A549 (cell line): Measurements from ENCODE around the gene CMTM4. TPM values are rescaled to one million over a fixed set of nuclear protein-coding genes. Genes with fewer than 3 reads are reported as not detected.

Experiments used
- ATAC-seq, 2 experiments: fragments of 200-7000 bp in 1 of 2; fragments of >200 bp in 1 of 2; cut with Nextera tagmentation in 1 of 2; cut with Tn5 transposase in 1 of 2; 3 replicates each; pipeline versions ENCODE4 v1.8.0 to v1.9.1; 2018 to 2020; ENCODE audit warnings: mild to moderate bottlenecking in 1 of 2, moderate library complexity in 1 of 2
- CTCF ChIA-PET: fragments of 300-600 bp; sonication (Branson Sonifier 250); formaldehyde crosslinking; extraction: SDS; loops from one replicate; lab custom pipeline; 2021; ENCODE audit warnings: antibody characterized with exemption, inconsistent platforms; lab: Yijun Ruan, JAX
- POLR2A ChIA-PET: fragments of 350-600 bp; formaldehyde crosslinking; extraction: SDS; loops from one replicate; lab custom pipeline; 2021; ENCODE audit warnings: antibody characterized with exemption, inconsistent platforms; lab: Yijun Ruan, JAX
- DNase-seq, 2 experiments: peaks; one replicate each; pipeline versions ENCODE4 v3.0.0 to v3.0.0-alpha.2; 2011 to 2016; ENCODE audit warnings: low read depth in 1 of 2, low spot score in 1 of 2
- FAIRE-seq: peaks from 2 replicates; lab custom pipeline; 2011; peaks lifted over from hg19 to GRCh38; lab: Jason Lieb, UNC
- H3K27ac ChIP-seq, 2 experiments: fragments of >200 bp; sonication (Bioruptor Twin); formaldehyde crosslinking; 3 replicates each; pipeline ENCODE4 v1.5.1; 2016 to 2017
- H3K4me1 ChIP-seq: fragments of >200 bp; sonication (Bioruptor Twin); formaldehyde crosslinking; 3 replicates; pipeline ENCODE4 v1.6.1; 2016
- H3K4me2 ChIP-seq: fragments of >200 bp; sonication (Bioruptor Twin); formaldehyde crosslinking; 3 replicates; pipeline ENCODE4 v1.6.1; 2016
- H3K4me3 ChIP-seq: fragments of >200 bp; sonication (Bioruptor Twin); formaldehyde crosslinking; 3 replicates; pipeline ENCODE4 v1.5.1; 2016
- H3K9me3 ChIP-seq: fragments of >200 bp; sonication (Bioruptor Twin); formaldehyde crosslinking; 3 replicates; pipeline ENCODE4 v1.6.1; 2016
- BCL3 ChIP-seq: fragments of >200 bp; sonication (Bioruptor Twin); formaldehyde crosslinking; IDR thresholded peaks from 3 replicates; pipeline ENCODE4 v1.6.1; 2016
- CEBPB ChIP-seq, 2 experiments: fragments of >200 bp in 1 of 2; sonication (Bioruptor Twin) in 1 of 2; formaldehyde crosslinking in 1 of 2; IDR thresholded peaks; 2 replicates each; pipeline ENCODE4 v1.6.1; 2012 to 2016
- CHD2 ChIP-seq: fragments of 150-350 bp; IDR thresholded peaks from 2 replicates; pipeline ENCODE4 v1.6.1; 2014; ENCODE audit warnings: low read length; ENCODE audit not compliant: partially characterized antibody
- E2F6 ChIP-seq: IDR thresholded peaks from 2 replicates; pipeline ENCODE4 v1.6.1; 2012; ENCODE audit warnings: low read depth, borderline replicate concordance
- EHMT2 ChIP-seq: fragments of 200-600 bp; sonication (generic); IDR thresholded peaks from 2 replicates; pipeline ENCODE4 v1.6.1; 2016; ENCODE audit warnings: antibody characterized with exemption, low read depth, mild to moderate bottlenecking, moderate library complexity
- EP300 ChIP-seq, 2 experiments: fragments of >200 bp; sonication (Bioruptor Twin); formaldehyde crosslinking; IDR thresholded peaks; 2 replicates in 1 of 2; 3 replicates in 1 of 2; pipeline ENCODE4 v1.6.1; 2016 to 2017
- JUN ChIP-seq, 2 experiments: fragments of >200 bp; sonication (Bioruptor Twin); formaldehyde crosslinking; IDR thresholded peaks; 2 replicates in 1 of 2; 3 replicates in 1 of 2; pipeline ENCODE4 v1.6.1; 2016 to 2017
- KDM5A ChIP-seq: fragments of 200-600 bp; sonication (generic); IDR thresholded peaks from 2 replicates; pipeline ENCODE4 v1.6.1; 2016; ENCODE audit warnings: antibody characterized with exemption, mild to moderate bottlenecking
- NFE2L2 ChIP-seq: fragments of 150-350 bp; conservative IDR thresholded peaks from 2 replicates; pipeline ENCODE4 v1.6.1; 2014; ENCODE audit warnings: low read length
- NPAS2 ChIP-seq: fragments of 250-450 bp; sonication (Bioruptor Pico); IDR thresholded peaks from 2 replicates; pipeline ENCODE4 v1.8.0; 2022; ENCODE audit warnings: mild to moderate bottlenecking, moderate library complexity, borderline replicate concordance
- NR3C1 ChIP-seq: fragments of >200 bp; sonication (Bioruptor Twin); formaldehyde crosslinking; IDR thresholded peaks from 3 replicates; pipeline ENCODE4 v1.6.1; 2017
- RNF2 ChIP-seq: fragments of 200-600 bp; sonication (generic); IDR thresholded peaks from 2 replicates; pipeline ENCODE4 v1.6.1; 2016; ENCODE audit warnings: low read depth, mild to moderate bottlenecking, antibody characterized with exemption, moderate library complexity, borderline replicate concordance
- SMC3 ChIP-seq: fragments of >200 bp; sonication (Bioruptor Twin); formaldehyde crosslinking; IDR thresholded peaks from 3 replicates; pipeline ENCODE4 v1.6.1; 2018; ENCODE audit warnings: inconsistent platforms
- TFCP2L1 ChIP-seq: fragments of 250-450 bp; sonication (Bioruptor Pico); IDR thresholded peaks from 2 replicates; pipeline ENCODE4 v1.5.0; 2021; ENCODE audit warnings: mild to moderate bottlenecking
- USF2 ChIP-seq: fragments of 450-650 bp; IDR thresholded peaks from 2 replicates; pipeline ENCODE4 v1.6.1; 2014; ENCODE audit warnings: antibody characterized with exemption
- ZC3H11A ChIP-seq: fragments of 450-650 bp; IDR thresholded peaks from 2 replicates; pipeline ENCODE4 v1.6.1; 2014; ENCODE audit warnings: antibody characterized with exemption, mild to moderate bottlenecking
- ZNF302 ChIP-seq: fragments of 250-450 bp; sonication (Bioruptor Pico); IDR thresholded peaks from 2 replicates; pipeline ENCODE4 v1.9.0; 2021; ENCODE audit warnings: inconsistent platforms, mild to moderate bottlenecking, moderate library complexity
- ZSCAN20 ChIP-seq: fragments of 250-450 bp; sonication (Bioruptor Pico); IDR thresholded peaks from 2 replicates; pipeline ENCODE4 v1.8.0; 2022; ENCODE audit warnings: mild to moderate bottlenecking, moderate library complexity
- WGBS: methylation state at CpG from one replicate; pipeline ENCODE4 v1.1.6; 2017; ENCODE audit errors: missing lambda C conversion rate; 5-methylcytosine and 5-hydroxymethylcytosine counted together
- polyA plus RNA-seq, 4 experiments: library from polyadenylated mRNA; depleted of rRNA in 3 of 4; stranded (reverse); fragments of >200 nt; fragmentation: RNase III in 1 of 4; extraction: RNeasy Plus Mini Kit Qiagen cat#74134 plus additional on column Dnase treatment in 1 of 4; gene quantifications; 2 replicates in 3 of 4; 3 replicates in 1 of 4; pipeline ENCODE4 v1.2.3, GENCODE V29; 2011 to 2017
- TF ChIP-seq, protein P1 (sequence below): fragments of 200-600 bp; sonication (generic); IDR thresholded peaks from 2 replicates; pipeline ENCODE4 v1.6.1; 2016; ENCODE audit warnings: antibody characterized with exemption, mild to moderate bottlenecking, moderate library complexity
- TF ChIP-seq, protein P2 (sequence below): IDR thresholded peaks from 2 replicates; pipeline ENCODE4 v1.6.1; 2012

The CMTM4 gene
- polyA plus RNA-seq, 2 of the 4 experiments (the other 2 are of a cell fraction), result 24.8 to 58.6 TPM

- POLR2A ChIA-PET, result no interaction called here
- H3K4me3 ChIP-seq, result no peak overlapping the region
- H3K9me3 ChIP-seq, result no peaks in the 10 kb centered on the region
- H3K4me1 ChIP-seq, result no peaks in the 10 kb centered on the region
- 91% methylated on average over 6 of the region's 6 CpGs for WGBS
- CTCF ChIA-PET, result interaction anchor here (0.6 to 5.1 kb wide), 9 partner anchors 9 to 219 kb away, joined by 3 to 56 read pairs (median 4); partner anchors contain the start of gene NAE1
- no peak for FAIRE-seq
- no peak overlapping the region for H3K4me2 ChIP-seq
- no peak for TF ChIP-seq JUN (IDR thresholded peaks at IDR 0.05)
- TF ChIP-seq NPAS2 (CRISPR knock-in tag), result no peak
- TF ChIP-seq, protein P1, sequence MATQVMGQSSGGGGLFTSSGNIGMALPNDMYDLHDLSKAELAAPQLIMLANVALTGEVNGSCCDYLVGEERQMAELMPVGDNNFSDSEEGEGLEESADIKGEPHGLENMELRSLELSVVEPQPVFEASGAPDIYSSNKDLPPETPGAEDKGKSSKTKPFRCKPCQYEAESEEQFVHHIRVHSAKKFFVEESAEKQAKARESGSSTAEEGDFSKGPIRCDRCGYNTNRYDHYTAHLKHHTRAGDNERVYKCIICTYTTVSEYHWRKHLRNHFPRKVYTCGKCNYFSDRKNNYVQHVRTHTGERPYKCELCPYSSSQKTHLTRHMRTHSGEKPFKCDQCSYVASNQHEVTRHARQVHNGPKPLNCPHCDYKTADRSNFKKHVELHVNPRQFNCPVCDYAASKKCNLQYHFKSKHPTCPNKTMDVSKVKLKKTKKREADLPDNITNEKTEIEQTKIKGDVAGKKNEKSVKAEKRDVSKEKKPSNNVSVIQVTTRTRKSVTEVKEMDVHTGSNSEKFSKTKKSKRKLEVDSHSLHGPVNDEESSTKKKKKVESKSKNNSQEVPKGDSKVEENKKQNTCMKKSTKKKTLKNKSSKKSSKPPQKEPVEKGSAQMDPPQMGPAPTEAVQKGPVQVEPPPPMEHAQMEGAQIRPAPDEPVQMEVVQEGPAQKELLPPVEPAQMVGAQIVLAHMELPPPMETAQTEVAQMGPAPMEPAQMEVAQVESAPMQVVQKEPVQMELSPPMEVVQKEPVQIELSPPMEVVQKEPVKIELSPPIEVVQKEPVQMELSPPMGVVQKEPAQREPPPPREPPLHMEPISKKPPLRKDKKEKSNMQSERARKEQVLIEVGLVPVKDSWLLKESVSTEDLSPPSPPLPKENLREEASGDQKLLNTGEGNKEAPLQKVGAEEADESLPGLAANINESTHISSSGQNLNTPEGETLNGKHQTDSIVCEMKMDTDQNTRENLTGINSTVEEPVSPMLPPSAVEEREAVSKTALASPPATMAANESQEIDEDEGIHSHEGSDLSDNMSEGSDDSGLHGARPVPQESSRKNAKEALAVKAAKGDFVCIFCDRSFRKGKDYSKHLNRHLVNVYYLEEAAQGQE, result no peak
- no peak for TF ChIP-seq TFCP2L1
- TF ChIP-seq EHMT2, result no peak
- TF ChIP-seq KDM5A, result no peak
- no peak for TF ChIP-seq NR3C1
- TF ChIP-seq, protein P2, sequence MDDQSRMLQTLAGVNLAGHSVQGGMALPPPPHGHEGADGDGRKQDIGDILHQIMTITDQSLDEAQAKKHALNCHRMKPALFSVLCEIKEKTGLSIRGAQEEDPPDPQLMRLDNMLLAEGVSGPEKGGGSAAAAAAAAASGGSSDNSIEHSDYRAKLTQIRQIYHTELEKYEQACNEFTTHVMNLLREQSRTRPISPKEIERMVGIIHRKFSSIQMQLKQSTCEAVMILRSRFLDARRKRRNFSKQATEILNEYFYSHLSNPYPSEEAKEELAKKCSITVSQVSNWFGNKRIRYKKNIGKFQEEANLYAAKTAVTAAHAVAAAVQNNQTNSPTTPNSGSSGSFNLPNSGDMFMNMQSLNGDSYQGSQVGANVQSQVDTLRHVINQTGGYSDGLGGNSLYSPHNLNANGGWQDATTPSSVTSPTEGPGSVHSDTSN, result no peak
- TF ChIP-seq CHD2, result no peak
- TF ChIP-seq BCL3, result no peak
- no peak for TF ChIP-seq SMC3
- no peak for TF ChIP-seq NFE2L2
- TF ChIP-seq, all 56 proteins: peak for 0
- H3K27ac ChIP-seq, result no peak overlapping the region
- DNase-seq (no peak), ATAC-seq (no peak)
Observed at GRCh38 chr16:66639091-66639885, 57.3 kb downstream of the CMTM4 start.

DNA sequence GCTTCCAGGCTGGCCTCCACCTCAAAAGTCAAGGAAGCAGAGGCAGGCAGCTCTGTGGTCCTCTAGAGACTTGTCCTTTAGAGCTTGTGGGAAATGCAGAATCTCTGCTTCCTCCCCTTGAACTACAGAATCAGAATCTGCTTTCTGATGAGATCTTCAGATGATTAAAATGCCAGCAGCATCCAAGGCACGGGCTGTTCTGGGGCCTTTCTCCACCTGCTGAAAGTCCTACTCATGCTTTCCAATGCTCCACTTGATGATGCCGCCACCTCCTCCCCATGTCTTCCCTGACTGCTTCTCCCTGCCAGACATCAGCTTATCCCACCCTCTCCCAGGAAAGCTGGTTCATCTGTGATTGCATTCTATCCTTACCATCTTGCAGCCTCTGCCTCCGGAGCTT, 58.7 kb downstream of the CMTM4 start:
- Histone ChIP-seq H3K4me3 (no peak overlapping the region), H3K4me1 (no peaks in the 10 kb centered on the region), H3K27ac (no peak overlapping the region), H3K4me2 (no peak overlapping the region), H3K9me3 (no peaks in the 10 kb centered on the region)
- TF ChIP-seq RNF2 (no peak), ZSCAN20 (no peak), CEBPB (IDR thresholded peaks at IDR 0.05) (no peak), ZNF302 (CRISPR knock-in tag) (no peak), ZC3H11A (no peak), USF2 (no peak), EP300 (IDR thresholded peaks at IDR 0.05) (no peak), E2F6 (no peak), SMC3 (no peak), JUN (IDR thresholded peaks at IDR 0.05) (no peak)
- WGBS, result 88% methylated on average over 3 of the region's 3 CpGs
- ChIA-PET POLR2A (no interaction called here), CTCF (interaction anchor here (0.6 to 5.1 kb wide), 7 partner anchors 8 to 193 kb away, joined by 3 to 56 read pairs (median 3); partner anchors contain the start of gene NAE1)
- ATAC-seq (no peak), FAIRE-seq (no peak), DNase-seq (no peak)
